HepG2 (cell line): ENCODE measurements around the gene TRIM27. TPM values are rescaled to one million over a fixed set of nuclear protein-coding genes. Genes with fewer than 3 reads are reported as not detected.
A peak's percentile ranks its signal among the peaks of the same experiment; 100 is the strongest.

Experiments
- ARNTL ChIP-seq: sonication (generic); formaldehyde crosslinking; IDR thresholded peaks from 2 replicates; pipeline ENCODE4 v1.4.0; 2020; ENCODE audit warnings: mild to moderate bottlenecking, missing genetic modification reagents
- DPF2 ChIP-seq: sonication (generic); formaldehyde crosslinking; IDR thresholded peaks from 2 replicates; pipeline ENCODE4 v1.4.0; 2020; ENCODE audit warnings: mild to moderate bottlenecking, low read depth, missing genetic modification reagents, borderline replicate concordance
- GRHL1 ChIP-seq: sonication (generic); formaldehyde crosslinking; conservative IDR thresholded peaks from 2 replicates; pipeline ENCODE4 v1.8.0; 2022; ENCODE audit warnings: missing genetic modification reagents
- HIC2 ChIP-seq: sonication (generic); formaldehyde crosslinking; IDR thresholded peaks from 2 replicates; pipeline ENCODE4 v1.9.0; 2022; ENCODE audit warnings: low read depth, missing genetic modification reagents
- MBNL3 ChIP-seq: fragments of 250-450 bp; sonication (Bioruptor Pico); conservative IDR thresholded peaks from 2 replicates; pipeline ENCODE4 v1.8.0; 2022; ENCODE audit warnings: mild to moderate bottlenecking, inconsistent platforms
- MTA3 ChIP-seq: sonication (generic); formaldehyde crosslinking; IDR thresholded peaks from 2 replicates; pipeline ENCODE4 v1.4.0; 2020; ENCODE audit warnings: missing genetic modification reagents
- SMAD1 ChIP-seq: sonication (generic); formaldehyde crosslinking; IDR thresholded peaks from 2 replicates; pipeline ENCODE4 v1.4.0; 2020; ENCODE audit warnings: missing genetic modification reagents, low read depth, mild to moderate bottlenecking, borderline replicate concordance
- SNRNP70 ChIP-seq: fragments of 200-400 bp; formaldehyde crosslinking; IDR thresholded peaks from 2 replicates; pipeline ENCODE4 v1.6.1; 2017; ENCODE audit warnings: mild to moderate bottlenecking, low read depth, low read length, moderate library complexity
- YEATS2 ChIP-seq: sonication (generic); formaldehyde crosslinking; IDR thresholded peaks from 2 replicates; pipeline ENCODE4 v1.4.0; 2020; ENCODE audit warnings: missing genetic modification reagents, borderline replicate concordance
- ZBTB4 ChIP-seq: sonication (generic); formaldehyde crosslinking; IDR thresholded peaks from 2 replicates; pipeline ENCODE4 v1.4.0; 2020; ENCODE audit warnings: missing genetic modification reagents, mild to moderate bottlenecking, borderline replicate concordance
- ZFY ChIP-seq: sonication (generic); formaldehyde crosslinking; IDR thresholded peaks from 2 replicates; pipeline ENCODE4 v1.4.0; 2020; ENCODE audit warnings: missing genetic modification reagents
- ZNF124 ChIP-seq: sonication (generic); formaldehyde crosslinking; IDR thresholded peaks from 2 replicates; pipeline ENCODE4 v1.4.0; 2020; ENCODE audit warnings: missing genetic modification reagents
- ZNF225 ChIP-seq: sonication (generic); formaldehyde crosslinking; IDR thresholded peaks from 2 replicates; pipeline ENCODE4 v1.4.0; 2020; ENCODE audit warnings: mild to moderate bottlenecking, missing genetic modification reagents
- ZNF326 ChIP-seq: sonication (generic); formaldehyde crosslinking; IDR thresholded peaks from 2 replicates; pipeline ENCODE4 v1.4.0; 2020; ENCODE audit warnings: missing genetic modification reagents, borderline replicate concordance
- ZNF746 ChIP-seq: sonication (generic); formaldehyde crosslinking; IDR thresholded peaks from 2 replicates; pipeline ENCODE4 v1.8.0; 2022; ENCODE audit warnings: mild to moderate bottlenecking, missing genetic modification reagents
- polyA plus RNA-seq, 8 experiments: library from polyadenylated mRNA; depleted of rRNA in 3 of 8; stranded (reverse) in 7 of 8; unstranded in 1 of 8; fragments of >200 nt; fragmentation: Illumina TruSeq in 4 of 8; extraction: Trizol in 4 of 8; gene quantifications; 2 replicates each; pipeline versions ENCODE4 v1.2.1 to v1.2.3, GENCODE V29; 2011 to 2016; ENCODE audit warnings: low read depth in 4 of 8, missing spikeins in 1 of 8, mixed read lengths in 1 of 8; ENCODE audit not compliant: insufficient read depth in 1 of 8
- total RNA-seq, 5 experiments: library from RNA; depleted of rRNA; stranded (reverse); fragments of >200 nt; fragmentation: Illumina TruSeq; extraction: Trizol; gene quantifications; 2 replicates each; pipeline ENCODE4 v1.2.3, GENCODE V29; 2016; ENCODE audit warnings: low read depth in 1 of 5

TRIM27 gene
- total and polyA plus RNA-seq, 2 of the 13 experiments (the other 11 are each of a cell fraction or from before 2014, with no cell fraction given): 88.6 to 112 TPM

- peak; percentile 48; the same call in 1 of the 2 replicates for TF ChIP-seq ZFY (CRISPR knock-in tag)
- no peak for TF ChIP-seq DPF2 (CRISPR knock-in tag)
- TF ChIP-seq ZNF124 (CRISPR knock-in tag): no peak; the same call in 1 of the 2 replicates
- no peak for TF ChIP-seq HIC2 (CRISPR knock-in tag)
- no peak for TF ChIP-seq ZNF326 (CRISPR knock-in tag)
- peak; percentile 33; the same call in 1 of the 2 replicates for TF ChIP-seq ZNF746
- TF ChIP-seq SMAD1 (CRISPR knock-in tag): peak; percentile 74; the same call in 1 of the 2 replicates
- TF ChIP-seq GRHL1 (CRISPR knock-in tag): no peak
- no peak for TF ChIP-seq SNRNP70
- TF ChIP-seq ARNTL (CRISPR knock-in tag): peak; percentile 60; the same call in 1 of the 2 replicates
- TF ChIP-seq ZBTB4 (CRISPR knock-in tag): no peak; the same call in 1 of the 2 replicates
- TF ChIP-seq ZNF225 (CRISPR knock-in tag): no peak
- TF ChIP-seq MTA3 (CRISPR knock-in tag): no peak
- no peak for TF ChIP-seq MBNL3
- no peak for TF ChIP-seq YEATS2 (CRISPR knock-in tag)
These were observed 20.0 kb upstream of the TRIM27 start (continued) for GRCh38 chr6:28943557-28944411.
